T-cell (primary cell): ENCODE data around the gene CDH4. TPM values are rescaled to one million over a fixed set of nuclear protein-coding genes. Genes with fewer than 3 reads are reported as not detected.

ENCODE experiments used
- ATAC-seq, 4 experiments: fragments of 200-7000 bp in 3 of 4; fragments of 150-1000 bp in 1 of 4; cut with Tn5 transposase; replicated peaks in 1 of 4; 1 replicate in 3 of 4; 2 replicates in 1 of 4; pipeline ENCODE4 v1.10.0; 2021; ENCODE audit warnings: moderate library complexity in 3 of 4, mild to moderate bottlenecking in 2 of 4, moderate number of reproducible peaks in 1 of 4
- CTCF ChIA-PET, 2 donors: fragments of 300-600 bp; sonication (Branson Sonifier 250); formaldehyde crosslinking; loops; one replicate each; lab custom pipeline; 2022; ENCODE audit warnings: antibody characterized with exemption in 2 of 2; lab: Charles Lee
- POLR2A ChIA-PET, 2 donors: fragments of 300-600 bp; sonication (Branson Sonifier 250); formaldehyde crosslinking; loops; one replicate each; lab custom pipeline; 2022; ENCODE audit warnings: antibody characterized with exemption in 2 of 2; lab: Charles Lee
- DNase-seq, 35 experiments: peaks; one replicate each; pipeline versions ENCODE4 v3.0.0 to v3.0.0-alpha.2; 2013 to 2023
- H3K27ac ChIP-seq: one replicate; pipeline ENCODE4 v1.5.1; 2013; ENCODE audit warnings: low read length
- H3K27me3 ChIP-seq, 2 experiments: replicated peaks in 1 of 2; 1 replicate in 1 of 2; 2 replicates in 1 of 2; pipeline versions ENCODE4 v1.6.1 to v1.7.0; 2013; ENCODE audit warnings: low read length in 1 of 2, mixed read lengths in 1 of 2; ENCODE audit not compliant: control insufficient read depth in 2 of 2, insufficient read depth in 2 of 2; ENCODE audit errors: extremely low read depth in 1 of 2
- H3K36me3 ChIP-seq, 2 donors: 1 replicate in 1 of 2; 2 replicates in 1 of 2; pipeline versions ENCODE4 v1.6.1 to v1.7.0; 2013; ENCODE audit warnings: low read length in 1 of 2; ENCODE audit not compliant: control insufficient read depth in 2 of 2, insufficient read depth in 1 of 2; ENCODE audit errors: extremely low read depth in 1 of 2
- H3K4me1 ChIP-seq, 2 experiments: 1 replicate in 1 of 2; 2 replicates in 1 of 2; pipeline versions ENCODE4 v1.6.1 to v1.7.0; 2013; ENCODE audit warnings: low read length in 2 of 2, mixed read lengths in 1 of 2; ENCODE audit not compliant: insufficient read depth in 2 of 2, control insufficient read depth in 1 of 2; ENCODE audit errors: extremely low read depth in 1 of 2
- H3K4me3 ChIP-seq, 2 donors: 1 replicate in 1 of 2; 2 replicates in 1 of 2; pipeline versions ENCODE4 v1.5.1 to v1.7.0; 2013; ENCODE audit warnings: mild to moderate bottlenecking in 2 of 2, low read length in 1 of 2, moderate library complexity in 1 of 2; ENCODE audit not compliant: control insufficient read depth in 1 of 2; ENCODE audit errors: extremely low read depth in 1 of 2
- H3K9me3 ChIP-seq: 2 replicates; pipeline ENCODE4 v1.7.0; 2013
- H3K27ac Mint-ChIP-seq, 2 donors: one replicate each; pipeline ENCODE4 v1.8.0; 2020 to 2021; ENCODE audit warnings: mild to moderate bottlenecking in 2 of 2, mixed read lengths in 2 of 2
- H3K27me3 Mint-ChIP-seq, 2 donors: one replicate each; pipeline ENCODE4 v1.8.0; 2021 to 2022; ENCODE audit warnings: mixed read lengths in 2 of 2
- H3K36me3 Mint-ChIP-seq: one replicate; pipeline ENCODE4 v1.8.0; 2021; ENCODE audit warnings: mixed read lengths
- H3K4me1 Mint-ChIP-seq, 3 donors: one replicate each; pipeline ENCODE4 v1.8.0; 2020 to 2022; ENCODE audit warnings: mixed read lengths in 3 of 3, mild to moderate bottlenecking in 1 of 3
- H3K4me3 Mint-ChIP-seq, 3 donors: one replicate each; pipeline ENCODE4 v1.8.0; 2020 to 2022; ENCODE audit warnings: mild to moderate bottlenecking in 3 of 3, mixed read lengths in 3 of 3, moderate library complexity in 3 of 3
- H3K9me3 Mint-ChIP-seq, 3 donors: one replicate each; pipeline ENCODE4 v1.8.0; 2020 to 2022; ENCODE audit warnings: mixed read lengths in 3 of 3
- WGBS: methylation state at CpG from one replicate; pipeline ENCODE4 v1.1.5; 2013; ENCODE audit warnings: missing lambda C conversion rate; ENCODE audit not compliant: insufficient coverage; 5-methylcytosine and 5-hydroxymethylcytosine counted together
- total RNA-seq, 35 experiments: library from RNA in 6 of 35; stranded (reverse) in 6 of 35; fragments of 120-200 nt in 1 of 35; gene quantifications; one replicate each; pipeline versions ENCODE4 v1.2.1 to v1.2.4 and lab custom pipeline; 2013 to 2026

The CDH4 gene
- total RNA-seq, 5 donors from 2014 or later (not counting 1 experiment from before 2014, with no cell fraction given), result 0.06 to 0.64 (median 0.14) TPM

DNA sequence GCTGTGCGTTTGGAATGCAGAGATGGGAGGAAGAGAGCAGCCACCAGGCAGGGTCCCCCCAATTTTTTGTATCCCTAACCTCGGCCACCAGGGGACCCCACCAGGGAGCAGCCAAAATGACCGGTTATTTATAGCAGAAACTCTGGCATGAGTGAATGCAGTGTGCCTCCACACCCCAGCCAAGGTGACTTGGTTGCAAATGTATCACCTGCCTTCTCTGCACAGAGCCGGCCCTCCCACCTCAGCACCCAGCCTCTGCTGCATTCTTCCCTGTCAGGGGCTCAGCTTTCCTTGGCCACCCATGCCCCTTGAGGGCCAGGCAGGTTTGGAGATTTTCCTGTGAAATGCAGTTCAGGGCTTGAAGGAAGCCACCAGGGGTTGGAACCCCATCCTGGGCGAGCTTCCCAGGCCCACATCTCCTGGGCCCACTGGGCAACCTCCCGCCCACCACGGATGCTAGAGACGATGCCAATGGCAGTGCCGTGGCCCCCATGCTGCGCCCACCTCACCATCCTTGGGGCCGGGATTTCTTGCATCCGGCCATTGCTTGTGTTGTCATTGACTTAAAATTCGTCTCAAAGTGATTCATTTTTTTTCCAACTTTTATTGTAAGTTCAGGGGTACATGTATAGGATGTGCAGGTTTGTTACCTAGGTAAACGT is 522.0 kb downstream of the CDH4 start:
- H3K4me1 Mint-ChIP-seq, result no peaks in the 10 kb centered on the region
- H3K9me3 ChIP-seq, result no peaks in the 10 kb centered on the region
- ChIA-PET POLR2A (no interaction called here), CTCF (no interaction called here)
- no peak overlapping the region for H3K27ac ChIP-seq
- no peaks in the 10 kb centered on the region for H3K4me1 ChIP-seq
- WGBS, result 75% methylated on average over 10 of the region's 14 CpGs
- ATAC-seq, result no peak
- peaks cover 0 to 11% of the 10 kb centered on the region in 2 experiments for H3K27me3 ChIP-seq
- no peak for DNase-seq
- no peaks in the 10 kb centered on the region for H3K36me3 ChIP-seq
- H3K36me3 Mint-ChIP-seq, result no peaks in the 10 kb centered on the region
- peaks cover 0 to 3% (median 3%) of the 10 kb centered on the region in 3 donors for H3K9me3 Mint-ChIP-seq
- no peak overlapping the region for H3K27ac Mint-ChIP-seq
- no peak overlapping the region for H3K4me3 ChIP-seq
- peaks cover 0 to 6% of the 10 kb centered on the region in 2 donors for H3K27me3 Mint-ChIP-seq
- no peak overlapping the region for H3K4me3 Mint-ChIP-seq

GRCh38 chr20:61775423-61775822 is 523.4 kb downstream of the CDH4 start:
- CTCF ChIA-PET, result no interaction called here
- no peaks in the 10 kb centered on the region for H3K4me1 ChIP-seq

GRCh38 chr20:61776491-61777075 is 524.5 kb downstream of the CDH4 start:
- ATAC-seq, result no peak
- CTCF ChIA-PET, result no interaction called here

More at GRCh38 chr20:61775423-61775822, 523.4 kb downstream of the CDH4 start:
- Mint-ChIP-seq H3K4me3 (no peak overlapping the region), H3K27me3 (peaks cover 0 to 6% of the 10 kb centered on the region in 2 donors), H3K27ac (no peak overlapping the region), H3K9me3 (peaks cover 0 to 4% (median 3%) of the 10 kb centered on the region in 3 donors), H3K4me1 (no peaks in the 10 kb centered on the region), H3K36me3 (no peaks in the 10 kb centered on the region)
- Histone ChIP-seq H3K9me3 (no peaks in the 10 kb centered on the region), H3K36me3 (no peaks in the 10 kb centered on the region), H3K4me3 (no peak overlapping the region), H3K27ac (no peak overlapping the region), H3K27me3 (peaks cover 0 to 14% of the 10 kb centered on the region in 2 experiments)
- DNase-seq (no peak), ATAC-seq (no peak)
- POLR2A ChIA-PET, result no interaction called here
- 84% methylated on average over 4 of the region's 4 CpGs for WGBS

GRCh38 chr20:61777773-61778494 is 525.9 kb downstream of the CDH4 start:
- Histone ChIP-seq H3K9me3 (no peaks in the 10 kb centered on the region), H3K27me3 (peaks cover 0 to 14% of the 10 kb centered on the region in 2 experiments), H3K36me3 (no peaks in the 10 kb centered on the region), H3K4me3 (no peak overlapping the region), H3K4me1 (no peaks in the 10 kb centered on the region), H3K27ac (no peak overlapping the region)
- ChIA-PET CTCF (no interaction called here), POLR2A (no interaction called here)
- H3K9me3 Mint-ChIP-seq, result peaks cover 5 to 18% (median 12%) of the 10 kb centered on the region in 3 donors
- no peaks in the 10 kb centered on the region for H3K4me1 Mint-ChIP-seq
- 87% methylated on average over 15 of the region's 24 CpGs for WGBS
- no peak for DNase-seq
- H3K36me3 Mint-ChIP-seq, result peaks cover 6% of the 10 kb centered on the region
- ATAC-seq, result no peak
- H3K27ac Mint-ChIP-seq, result no peak overlapping the region
- peaks cover 0 to 6% of the 10 kb centered on the region in 2 donors for H3K27me3 Mint-ChIP-seq
- no peak overlapping the region for H3K4me3 Mint-ChIP-seq

More at GRCh38 chr20:61776491-61777075, 524.5 kb downstream of the CDH4 start:
- H3K36me3 Mint-ChIP-seq, result peaks cover 3% of the 10 kb centered on the region
- POLR2A ChIA-PET, result no interaction called here
- no peaks in the 10 kb centered on the region for H3K4me1 ChIP-seq
- H3K4me3 ChIP-seq, result no peak overlapping the region
- peaks cover 0 to 6% of the 10 kb centered on the region in 2 donors for H3K27me3 Mint-ChIP-seq
- no peak overlapping the region for H3K27ac ChIP-seq
- H3K27ac Mint-ChIP-seq, result no peak overlapping the region
- H3K4me1 Mint-ChIP-seq, result no peaks in the 10 kb centered on the region
- H3K9me3 Mint-ChIP-seq, result peaks cover 3 to 16% (median 11%) of the 10 kb centered on the region in 3 donors
- H3K9me3 ChIP-seq, result no peaks in the 10 kb centered on the region
- 77% methylated on average over 15 of the region's 18 CpGs for WGBS
- peaks cover 0 to 14% of the 10 kb centered on the region in 2 experiments for H3K27me3 ChIP-seq
- DNase-seq, result no peak
- no peak overlapping the region for H3K4me3 Mint-ChIP-seq
- no peaks in the 10 kb centered on the region for H3K36me3 ChIP-seq

- H3K4me1 ChIP-seq, result no peaks in the 10 kb centered on the region
- ATAC-seq (no peak), DNase-seq (no peak)
- ChIA-PET CTCF (no interaction called here), POLR2A (no interaction called here)
- H3K4me3 ChIP-seq, result no peak overlapping the region
- no peaks in the 10 kb centered on the region for H3K4me1 Mint-ChIP-seq
- peaks cover 5 to 18% (median 12%) of the 10 kb centered on the region in 3 donors for H3K9me3 Mint-ChIP-seq
- H3K27me3 Mint-ChIP-seq, result peaks cover 0 to 10% of the 10 kb centered on the region in 2 donors
- no peaks in the 10 kb centered on the region for H3K9me3 ChIP-seq
- H3K27ac Mint-ChIP-seq, result no peak overlapping the region
- H3K36me3 Mint-ChIP-seq, result peaks cover 6% of the 10 kb centered on the region
- peaks cover 0 to 14% of the 10 kb centered on the region in 2 experiments for H3K27me3 ChIP-seq
- H3K36me3 ChIP-seq, result no peaks in the 10 kb centered on the region
- H3K4me3 Mint-ChIP-seq, result no peak overlapping the region
- H3K27ac ChIP-seq, result no peak overlapping the region
- 69% methylated on average over 6 of the region's 8 CpGs for WGBS
These were observed 526.4 kb downstream of the CDH4 start for GRCh38 chr20:61778495-61778863.

DNA sequence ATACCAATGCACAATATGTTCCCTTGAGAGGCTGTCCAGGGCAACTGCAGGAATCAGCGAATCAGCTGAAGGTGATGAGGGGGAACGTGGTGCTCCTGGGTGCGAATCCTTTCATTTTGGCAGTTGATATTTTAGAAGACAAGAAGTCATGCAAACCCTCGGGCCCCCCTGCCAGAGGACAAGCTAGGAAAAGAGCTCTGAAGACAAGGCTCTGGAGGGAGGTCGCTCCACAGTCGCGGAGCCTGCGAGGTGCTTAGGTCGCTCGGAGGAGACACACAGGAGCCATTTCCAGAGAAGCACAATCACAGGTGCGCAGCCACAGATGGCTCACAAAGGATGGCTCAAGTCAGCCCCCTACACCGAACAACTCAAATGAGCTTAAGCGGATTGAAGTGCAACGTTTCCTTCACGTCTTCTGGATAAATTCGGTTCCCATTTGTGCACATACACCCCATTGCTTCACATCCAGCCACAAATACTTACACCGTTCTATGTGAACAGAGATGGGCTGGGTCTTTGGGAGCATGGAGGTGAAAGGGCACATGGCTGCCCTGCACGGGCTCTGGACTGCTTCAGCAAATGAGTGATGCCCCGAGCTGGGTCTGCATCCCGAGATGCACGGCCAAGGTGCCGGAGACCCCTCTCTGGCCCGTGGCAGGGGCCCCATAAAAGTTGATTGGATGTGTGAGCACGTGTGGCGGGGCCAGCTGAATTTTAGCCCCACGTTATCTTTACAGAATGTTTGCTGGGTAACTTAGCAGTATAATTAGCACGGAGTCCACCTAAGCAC is 527.3 kb downstream of the CDH4 start:
- POLR2A ChIA-PET, result no interaction called here
- H3K27me3 ChIP-seq, result peaks cover 0 to 14% of the 10 kb centered on the region in 2 experiments
- H3K27ac Mint-ChIP-seq, result no peak overlapping the region
- DNase-seq (no peak), ATAC-seq (no peak)
- CTCF ChIA-PET, result no interaction called here
- WGBS, result 79% methylated on average over 21 of the region's 27 CpGs
- H3K27me3 Mint-ChIP-seq, result peaks cover 0 to 10% of the 10 kb centered on the region in 2 donors
- no peak overlapping the region for H3K27ac ChIP-seq
- no peaks in the 10 kb centered on the region for H3K4me1 ChIP-seq
- peaks cover 5 to 18% (median 12%) of the 10 kb centered on the region in 3 donors for H3K9me3 Mint-ChIP-seq
- H3K4me1 Mint-ChIP-seq, result no peaks in the 10 kb centered on the region
- no peak overlapping the region for H3K4me3 Mint-ChIP-seq
- no peaks in the 10 kb centered on the region for H3K36me3 ChIP-seq
- H3K9me3 ChIP-seq, result no peaks in the 10 kb centered on the region
- peaks cover 6% of the 10 kb centered on the region for H3K36me3 Mint-ChIP-seq
- H3K4me3 ChIP-seq, result no peak overlapping the region
